A549 (cell line): ENCODE data around the gene TAF10. TPM values are rescaled to one million over a fixed set of nuclear protein-coding genes. Genes with fewer than 3 reads are reported as not detected.

Experiments used
- ATAC-seq, 2 experiments: fragments of 200-7000 bp in 1 of 2; fragments of >200 bp in 1 of 2; cut with Nextera tagmentation in 1 of 2; cut with Tn5 transposase in 1 of 2; 3 replicates each; pipeline versions ENCODE4 v1.8.0 to v1.9.1; 2018 to 2020; ENCODE audit warnings: mild to moderate bottlenecking in 1 of 2, moderate library complexity in 1 of 2
- CTCF ChIA-PET: fragments of 300-600 bp; sonication (Branson Sonifier 250); formaldehyde crosslinking; extraction: SDS; loops from one replicate; lab custom pipeline; 2021; ENCODE audit warnings: antibody characterized with exemption, inconsistent platforms; lab: Yijun Ruan, JAX
- POLR2A ChIA-PET: fragments of 350-600 bp; formaldehyde crosslinking; extraction: SDS; loops from one replicate; lab custom pipeline; 2021; ENCODE audit warnings: antibody characterized with exemption, inconsistent platforms; lab: Yijun Ruan, JAX
- DNase-seq, 2 experiments: peaks; one replicate each; pipeline versions ENCODE4 v3.0.0 to v3.0.0-alpha.2; 2011 to 2016; ENCODE audit warnings: low read depth in 1 of 2, low spot score in 1 of 2
- FAIRE-seq: peaks from 2 replicates; lab custom pipeline; 2011; peaks lifted over from hg19 to GRCh38; lab: Jason Lieb, UNC
- H3K27ac ChIP-seq, 2 experiments: fragments of >200 bp; sonication (Bioruptor Twin); formaldehyde crosslinking; 3 replicates each; pipeline ENCODE4 v1.5.1; 2016 to 2017
- H3K4me1 ChIP-seq: fragments of >200 bp; sonication (Bioruptor Twin); formaldehyde crosslinking; 3 replicates; pipeline ENCODE4 v1.6.1; 2016
- H3K4me2 ChIP-seq: fragments of >200 bp; sonication (Bioruptor Twin); formaldehyde crosslinking; 3 replicates; pipeline ENCODE4 v1.6.1; 2016
- H3K4me3 ChIP-seq: fragments of >200 bp; sonication (Bioruptor Twin); formaldehyde crosslinking; 3 replicates; pipeline ENCODE4 v1.5.1; 2016
- H3K9me3 ChIP-seq: fragments of >200 bp; sonication (Bioruptor Twin); formaldehyde crosslinking; 3 replicates; pipeline ENCODE4 v1.6.1; 2016
- ATOH8 ChIP-seq: fragments of 250-450 bp; sonication (Bioruptor Pico); IDR thresholded peaks from 2 replicates; pipeline ENCODE4 v1.5.0; 2020; ENCODE audit warnings: low read depth, mild to moderate bottlenecking, moderate library complexity
- BCL3 ChIP-seq: fragments of >200 bp; sonication (Bioruptor Twin); formaldehyde crosslinking; IDR thresholded peaks from 3 replicates; pipeline ENCODE4 v1.6.1; 2016
- CBX2 ChIP-seq: fragments of 200-600 bp; sonication (generic); IDR thresholded peaks from 2 replicates; pipeline ENCODE4 v1.6.1; 2016; ENCODE audit warnings: low read depth, mild to moderate bottlenecking, borderline replicate concordance
- CEBPB ChIP-seq, 2 experiments: fragments of >200 bp in 1 of 2; sonication (Bioruptor Twin) in 1 of 2; formaldehyde crosslinking in 1 of 2; IDR thresholded peaks; 2 replicates each; pipeline ENCODE4 v1.6.1; 2012 to 2016
- CHD4 ChIP-seq: fragments of 200-600 bp; sonication (generic); IDR thresholded peaks from 2 replicates; pipeline ENCODE4 v1.6.1; 2016; ENCODE audit warnings: antibody characterized with exemption, mild to moderate bottlenecking, borderline replicate concordance
- E2F6 ChIP-seq: IDR thresholded peaks from 2 replicates; pipeline ENCODE4 v1.6.1; 2012; ENCODE audit warnings: low read depth, borderline replicate concordance
- EHF ChIP-seq: fragments of 250-450 bp; sonication (Bioruptor Pico); IDR thresholded peaks from 2 replicates; pipeline ENCODE4 v1.5.0; 2020; ENCODE audit warnings: mild to moderate bottlenecking
- EHMT2 ChIP-seq: fragments of 200-600 bp; sonication (generic); IDR thresholded peaks from 2 replicates; pipeline ENCODE4 v1.6.1; 2016; ENCODE audit warnings: antibody characterized with exemption, low read depth, mild to moderate bottlenecking, moderate library complexity
- ELK1 ChIP-seq: fragments of 150-350 bp; IDR thresholded peaks from 2 replicates; pipeline ENCODE4 v1.6.1; 2014; ENCODE audit warnings: low read depth, mild to moderate bottlenecking, low read length
- EP300 ChIP-seq, 2 experiments: fragments of >200 bp; sonication (Bioruptor Twin); formaldehyde crosslinking; IDR thresholded peaks; 2 replicates in 1 of 2; 3 replicates in 1 of 2; pipeline ENCODE4 v1.6.1; 2016 to 2017
- ESRRA ChIP-seq: fragments of 150-350 bp; IDR thresholded peaks from 2 replicates; pipeline ENCODE4 v1.6.1; 2014; ENCODE audit warnings: mild to moderate bottlenecking, low read length, borderline replicate concordance
- FOXS1 ChIP-seq: fragments of 250-450 bp; sonication (Bioruptor Pico); IDR thresholded peaks from 2 replicates; pipeline ENCODE4 v1.5.0; 2020; ENCODE audit warnings: mild to moderate bottlenecking, moderate library complexity
- GATA3 ChIP-seq: IDR thresholded peaks from 2 replicates; pipeline ENCODE4 v1.6.1; 2012; ENCODE audit warnings: borderline replicate concordance
- HDAC2 ChIP-seq: fragments of 200-600 bp; sonication (generic); IDR thresholded peaks from 2 replicates; pipeline ENCODE4 v1.6.1; 2016
- HES2 ChIP-seq: fragments of >200 bp; sonication (Bioruptor Twin); formaldehyde crosslinking; IDR thresholded peaks from 2 replicates; pipeline ENCODE4 v1.6.1; 2016
- HMGXB4 ChIP-seq: fragments of 250-450 bp; sonication (Bioruptor Pico); IDR thresholded peaks from 2 replicates; pipeline ENCODE4 v1.5.0; 2021; ENCODE audit warnings: mild to moderate bottlenecking, moderate library complexity, borderline replicate concordance
- KDM1A ChIP-seq: fragments of 200-600 bp; sonication (generic); IDR thresholded peaks from 2 replicates; pipeline ENCODE4 v1.6.1; 2016; ENCODE audit warnings: low read depth, mild to moderate bottlenecking
- KDM5A ChIP-seq: fragments of 200-600 bp; sonication (generic); IDR thresholded peaks from 2 replicates; pipeline ENCODE4 v1.6.1; 2016; ENCODE audit warnings: antibody characterized with exemption, mild to moderate bottlenecking
- NPAS2 ChIP-seq: fragments of 250-450 bp; sonication (Bioruptor Pico); IDR thresholded peaks from 2 replicates; pipeline ENCODE4 v1.8.0; 2022; ENCODE audit warnings: mild to moderate bottlenecking, moderate library complexity, borderline replicate concordance
- RARB ChIP-seq: fragments of 250-450 bp; sonication (Bioruptor Pico); IDR thresholded peaks from 2 replicates; pipeline ENCODE4 v1.8.0; 2021; ENCODE audit warnings: mild to moderate bottlenecking, moderate library complexity
- RNF2 ChIP-seq: fragments of 200-600 bp; sonication (generic); IDR thresholded peaks from 2 replicates; pipeline ENCODE4 v1.6.1; 2016; ENCODE audit warnings: low read depth, mild to moderate bottlenecking, antibody characterized with exemption, moderate library complexity, borderline replicate concordance
- SMC3 ChIP-seq: fragments of >200 bp; sonication (Bioruptor Twin); formaldehyde crosslinking; IDR thresholded peaks from 3 replicates; pipeline ENCODE4 v1.6.1; 2018; ENCODE audit warnings: inconsistent platforms
- TFCP2L1 ChIP-seq: fragments of 250-450 bp; sonication (Bioruptor Pico); IDR thresholded peaks from 2 replicates; pipeline ENCODE4 v1.5.0; 2021; ENCODE audit warnings: mild to moderate bottlenecking
- ZNF302 ChIP-seq: fragments of 250-450 bp; sonication (Bioruptor Pico); IDR thresholded peaks from 2 replicates; pipeline ENCODE4 v1.9.0; 2021; ENCODE audit warnings: inconsistent platforms, mild to moderate bottlenecking, moderate library complexity
- WGBS: methylation state at CpG from one replicate; pipeline ENCODE4 v1.1.6; 2017; ENCODE audit errors: missing lambda C conversion rate; 5-methylcytosine and 5-hydroxymethylcytosine counted together
- polyA plus RNA-seq, 4 experiments: library from polyadenylated mRNA; depleted of rRNA in 3 of 4; stranded (reverse); fragments of >200 nt; fragmentation: RNase III in 1 of 4; extraction: RNeasy Plus Mini Kit Qiagen cat#74134 plus additional on column Dnase treatment in 1 of 4; gene quantifications; 2 replicates in 3 of 4; 3 replicates in 1 of 4; pipeline ENCODE4 v1.2.3, GENCODE V29; 2011 to 2017

The TAF10 gene
- polyA plus RNA-seq, 2 of the 4 experiments (the other 2 are of a cell fraction), result 135 to 174 TPM

- no peak for TF ChIP-seq HMGXB4 (CRISPR knock-in tag)
- no peak for TF ChIP-seq TFCP2L1 (CRISPR knock-in tag)
- TF ChIP-seq ATOH8 (CRISPR knock-in tag), result no peak
- TF ChIP-seq GATA3, result no peak
- TF ChIP-seq RARB (CRISPR knock-in tag), result no peak
- TF ChIP-seq, all 56 proteins: peak for 0
These were observed 42.4 kb upstream of the TAF10 start (continued) for GRCh38 chr11:6654281-6655019.

- Histone ChIP-seq H3K27ac (no peak overlapping the region), H3K4me2 (no peak overlapping the region)
- TF ChIP-seq HDAC2, result no peak
- TF ChIP-seq HES2, result no peak
- no peak for TF ChIP-seq EP300 (IDR thresholded peaks at IDR 0.05)
- TF ChIP-seq KDM1A, result no peak
- TF ChIP-seq RNF2, result no peak
- TF ChIP-seq BCL3, result no peak
- TF ChIP-seq CEBPB (IDR thresholded peaks at IDR 0.05), result no peak
- no peak for TF ChIP-seq FOXS1 (CRISPR knock-in tag)
- no peak for TF ChIP-seq KDM5A
- no peak for TF ChIP-seq EHMT2
- TF ChIP-seq ELK1, result no peak
- TF ChIP-seq RARB (CRISPR knock-in tag), result no peak
- TF ChIP-seq ZNF302 (CRISPR knock-in tag), result no peak
- no peak for TF ChIP-seq ESRRA
- TF ChIP-seq SMC3, result no peak
- no peak for TF ChIP-seq CBX2
- no peak for TF ChIP-seq E2F6
- no peak for TF ChIP-seq CHD4
- no peak for TF ChIP-seq EHF (CRISPR knock-in tag)
- TF ChIP-seq NPAS2 (CRISPR knock-in tag), result no peak
- TF ChIP-seq, all 56 proteins: peak for 0
- 82% methylated on average over 2 of the region's 2 CpGs for whole genome bisulfite sequencing
- Histone ChIP-seq H3K4me1 (no peaks in the 10 kb centered on the region), H3K4me3 (no peak overlapping the region), H3K9me3 (no peaks in the 10 kb centered on the region)
- DNase-seq (no peak), FAIRE-seq (no peak), ATAC-seq (no peak)
- CTCF ChIA-PET, result interaction anchor here (1.2 to 1.3 kb wide), 2 partner anchors 30 to 275 kb away, joined by 4 read pairs; partner anchors contain the start of gene MRPL17
- POLR2A ChIA-PET, result interaction anchor here (0.6 kb wide), 1 partner anchor 173 kb away, joined by 3 read pairs; the partner anchor contains the start of genes ARFIP2 and TIMM10B
These were observed 41.6 kb upstream of the TAF10 start for GRCh38 chr11:6653656-6654055.
